OCI-LY1 (cell line): ENCODE measurements around the gene TBC1D30.

Experiments used
- EZH2 ChIP-seq: fragments of 200-600 bp; sonication (generic), shearing (Covaris generic); IDR thresholded peaks from 2 replicates; pipeline ENCODE4 v1.8.0; 2017; ENCODE audit warnings: borderline replicate concordance, mixed run types, mild to moderate bottlenecking, antibody characterized with exemption, low read length, moderate library complexity, mixed read lengths
- TF ChIP-seq, protein P1 (sequence below): fragments of 200-600 bp; sonication (generic), shearing (Covaris generic); IDR thresholded peaks from 2 replicates; pipeline ENCODE4 v1.5.1; 2017; ENCODE audit warnings: mild to moderate bottlenecking, antibody characterized with exemption, low read length, moderate library complexity, mixed read lengths

DNA sequence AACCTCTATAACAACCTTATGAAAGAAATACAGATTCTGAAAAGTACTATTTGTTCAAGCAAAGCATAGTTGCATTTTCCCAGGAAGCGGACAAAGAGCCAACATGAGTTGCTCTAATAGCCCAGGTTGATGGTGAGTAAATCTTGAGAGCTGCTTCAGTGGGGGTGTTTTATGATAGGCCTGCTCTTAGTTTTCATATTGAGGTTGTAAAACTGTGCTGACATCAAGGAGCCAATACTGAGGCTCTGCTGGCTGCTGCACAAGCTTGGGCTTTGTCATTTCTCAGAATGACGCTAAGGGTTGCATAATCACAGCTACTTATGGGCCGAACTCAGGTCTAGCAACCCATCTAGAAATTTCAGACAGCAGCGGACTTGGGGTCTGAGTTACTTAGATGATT lies 11.5 kb downstream of the TBC1D30 start:
- TF ChIP-seq, protein P1, sequence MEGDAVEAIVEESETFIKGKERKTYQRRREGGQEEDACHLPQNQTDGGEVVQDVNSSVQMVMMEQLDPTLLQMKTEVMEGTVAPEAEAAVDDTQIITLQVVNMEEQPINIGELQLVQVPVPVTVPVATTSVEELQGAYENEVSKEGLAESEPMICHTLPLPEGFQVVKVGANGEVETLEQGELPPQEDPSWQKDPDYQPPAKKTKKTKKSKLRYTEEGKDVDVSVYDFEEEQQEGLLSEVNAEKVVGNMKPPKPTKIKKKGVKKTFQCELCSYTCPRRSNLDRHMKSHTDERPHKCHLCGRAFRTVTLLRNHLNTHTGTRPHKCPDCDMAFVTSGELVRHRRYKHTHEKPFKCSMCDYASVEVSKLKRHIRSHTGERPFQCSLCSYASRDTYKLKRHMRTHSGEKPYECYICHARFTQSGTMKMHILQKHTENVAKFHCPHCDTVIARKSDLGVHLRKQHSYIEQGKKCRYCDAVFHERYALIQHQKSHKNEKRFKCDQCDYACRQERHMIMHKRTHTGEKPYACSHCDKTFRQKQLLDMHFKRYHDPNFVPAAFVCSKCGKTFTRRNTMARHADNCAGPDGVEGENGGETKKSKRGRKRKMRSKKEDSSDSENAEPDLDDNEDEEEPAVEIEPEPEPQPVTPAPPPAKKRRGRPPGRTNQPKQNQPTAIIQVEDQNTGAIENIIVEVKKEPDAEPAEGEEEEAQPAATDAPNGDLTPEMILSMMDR: no peak
- TF ChIP-seq EZH2: no peak
